Breast epithelium (tissue), 3 donors: ENCODE results near the gene NEUROD2.

ENCODE experiments used
- CTCF ChIP-seq, 3 donors: fragments of 450-650 bp; IDR thresholded peaks; one replicate each; pipeline ENCODE4 v1.5.1; 2016 to 2017; ENCODE audit warnings: antibody characterized with exemption in 3 of 3, mild to moderate bottlenecking in 3 of 3, moderate library complexity in 3 of 3
- POLR2A ChIP-seq: fragments of 450-650 bp; IDR thresholded peaks from one replicate; pipeline ENCODE4 v1.6.1; 2016; ENCODE audit warnings: antibody characterized with exemption, mild to moderate bottlenecking, moderate library complexity
- POLR2AphosphoS5 ChIP-seq, 3 donors: sonication (generic); formaldehyde crosslinking; IDR thresholded peaks; one replicate each; pipeline ENCODE4 v1.6.1; 2017; ENCODE audit warnings: antibody characterized with exemption in 3 of 3

GRCh38 chr17:39623356-39623950 lies 15.7 kb upstream of the NEUROD2 start:
- TF ChIP-seq POLR2A (no peak), CTCF (IDR thresholded peaks at IDR 0.05) (peak; percentile 86 to 95 (median 88)), POLR2AphosphoS5 (IDR thresholded peaks at IDR 0.05) (no peak)
